Heart right ventricle (tissue), 16 donors: ENCODE measurements around the gene KIF26A. TPM values are rescaled to one million over a fixed set of nuclear protein-coding genes. Genes with fewer than 3 reads are reported as not detected.

ENCODE experiments used
- ATAC-seq, 8 donors: fragments of 200-7000 bp; cut with Tn5 transposase; one replicate each; pipeline ENCODE4 v1.9.1; 2020; ENCODE audit warnings: mild to moderate bottlenecking in 8 of 8, moderate library complexity in 8 of 8, moderate number of reproducible peaks in 1 of 8
- DNase-seq, 2 donors: peaks; one replicate each; pipeline ENCODE4 v3.0.0-alpha.2; 2020
- H3K27ac ChIP-seq, 10 donors: fragments of 200-600 bp; sonication (generic) in 2 of 10; one replicate each; pipeline versions ENCODE4 v1.5.0 to v1.8.0; 2020 to 2022; ENCODE audit warnings: mild to moderate bottlenecking in 3 of 10
- H3K27me3 ChIP-seq, 7 donors: fragments of 200-600 bp; one replicate each; pipeline ENCODE4 v1.8.0; 2021 to 2022; ENCODE audit warnings: mild to moderate bottlenecking in 2 of 7
- H3K36me3 ChIP-seq, 9 donors: fragments of 200-600 bp; sonication (generic) in 1 of 9; one replicate each; pipeline versions ENCODE4 v1.5.0 to v1.8.0; 2020 to 2022; ENCODE audit warnings: mild to moderate bottlenecking in 2 of 9
- H3K4me1 ChIP-seq, 9 donors: fragments of 200-600 bp; sonication (generic) in 1 of 9; one replicate each; pipeline versions ENCODE4 v1.5.0 to v1.8.0; 2020 to 2022; ENCODE audit warnings: mild to moderate bottlenecking in 4 of 9
- H3K4me3 ChIP-seq, 10 donors: fragments of 200-600 bp; sonication (generic) in 2 of 10; one replicate each; pipeline versions ENCODE4 v1.5.0 to v1.8.0; 2020 to 2022; ENCODE audit warnings: mild to moderate bottlenecking in 7 of 10, moderate library complexity in 2 of 10
- H3K9me3 ChIP-seq, 11 donors: fragments of 200-600 bp in 10 of 11; sonication (generic) in 2 of 11; one replicate each; pipeline versions ENCODE4 v1.5.0 to v1.8.0; 2013 to 2022; ENCODE audit warnings: mild to moderate bottlenecking in 2 of 11, control low read depth in 1 of 11, moderate library complexity in 1 of 11
- WGBS, 2 donors: extraction: QIAGEN DNeasy Blood & Tissue Kit; methylation state at CpG; one replicate each; pipeline ENCODE4 v1.1.7; 2013; ENCODE audit warnings: inconsistent platforms in 1 of 2; 5-methylcytosine and 5-hydroxymethylcytosine counted together
- intact Hi-C, 10 donors: fragments of 100-400 bp; cut with DNase I; formaldehyde crosslinking; loops; one replicate each; pipeline versions ENCODE4 v1.11.1 to v1.14.2; 2022
- polyA plus RNA-seq, 2 donors: library from polyadenylated mRNA; stranded (reverse); fragments of 200-250 nt; gene quantifications; one replicate each; pipeline ENCODE4 v1.2.3, GENCODE V29; 2013
- total RNA-seq, 10 donors: library from RNA; stranded (reverse); fragmentation: NEBNext Ultra II Directional in 3 of 10; extraction: Animal tissue kit (Norgen Biotek cat#: 25700) in 3 of 10; gene quantifications; one replicate each; pipeline versions ENCODE4 v1.2.1 to v1.2.4, GENCODE V29; 2021 to 2023
- TF ChIP-seq, protein P1 (sequence below), 9 donors: fragments of 200-600 bp; sonication (generic) in 2 of 9; IDR thresholded peaks; one replicate each; pipeline versions ENCODE4 v1.5.0 to v1.8.0; 2021 to 2022; ENCODE audit warnings: antibody characterized with exemption in 9 of 9, mild to moderate bottlenecking in 5 of 9, moderate library complexity in 1 of 9
- donor health status: Arrhythmogenic right ventricular cardiomyopathy.
- donor health status: ischemic (EF 13 %, LVEDD 7.1; RV severe dilation, severe dysfunction).
- donor health status: healthy with polysubstance abuse.
- donor health status: DM: no; HTN: yes; CAD: no.
- donor health status: DM: no; HTN: no; CAD: no.
- donor health status: ischemic (EF 25% LVEDD 6.9; RV normal size, moderate dysfunction).
- donor health status: ischemic (EF 25% LVEDD 5.7; RV mildly dilated, moderate dysfunction).
- donor health status: healthy.
- donor health status: DM: yes; HTN: yes; CAD: no.
- donor health status: Ischemic cardiomyopathy.
- donor health status: ischemic (EF 35%, LVEDD 5.7; RV mildly dilated, moderate dysfunction).
- donor health status: nonischemic (EF 11% LVEDD 7.7; RV severe dilation, severe dysfunction).
- donor health status: DM: yes; HTN: yes; CAD: no.
- donor health status: PGD.
- donor health status: ischemic (EF 29% LVEDD 5.4; RV normal size, mild dysfunction).
- donor health status: nonischemic (EF 23%, LVEDD 6.1; RV moderate dilation, normal function).

KIF26A gene
- total and polyA plus RNA-seq, 12 donors, result 4.1 to 12.2 (median 6.6) TPM

DNA sequence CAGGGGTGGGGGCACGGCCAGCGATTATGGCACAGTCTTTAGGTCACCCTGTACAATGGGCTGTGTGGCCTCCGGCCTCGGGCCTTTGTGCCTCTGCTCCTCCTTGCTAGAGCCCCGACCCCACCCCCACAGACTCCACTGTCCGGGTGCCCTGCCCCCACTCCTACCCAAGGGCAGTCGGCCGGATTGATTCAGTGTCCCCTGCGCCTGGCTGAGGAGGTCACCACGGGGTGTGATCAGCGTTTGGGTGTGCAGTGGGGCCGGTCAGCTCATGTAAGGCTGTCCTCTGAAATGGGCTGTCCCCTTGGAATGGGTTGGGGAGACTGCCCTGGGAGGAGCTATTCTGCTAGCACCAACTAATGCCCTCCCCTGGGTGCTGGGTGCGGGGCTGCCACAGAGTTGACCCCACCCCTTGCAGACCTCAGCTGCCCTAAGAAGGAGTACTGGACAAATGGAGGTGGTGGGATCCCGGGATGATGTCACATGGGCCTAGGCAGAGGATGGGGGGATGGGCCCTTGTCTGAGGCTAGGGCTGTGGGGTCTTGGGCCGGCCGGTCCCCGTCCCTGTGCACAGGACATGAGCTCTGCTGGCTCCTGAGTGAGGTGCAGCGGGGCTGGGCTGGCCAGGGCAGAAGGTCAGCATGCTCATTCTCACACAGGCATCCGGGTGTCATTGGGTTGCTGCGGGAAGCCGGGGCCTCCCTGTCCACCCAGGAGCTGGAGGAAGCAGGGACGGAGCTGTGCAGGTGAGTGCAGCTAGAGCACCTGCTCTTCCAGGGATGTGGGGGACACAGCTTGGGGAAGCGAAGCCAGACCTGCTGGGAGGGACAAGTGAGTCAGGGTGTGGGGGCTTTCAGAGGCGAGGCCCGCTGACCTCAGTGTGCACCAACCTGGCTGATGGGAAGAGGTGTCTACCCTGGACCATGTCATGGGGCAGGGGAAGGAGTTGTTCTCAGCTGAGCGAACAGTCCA is 29.5 kb upstream of the KIF26A start:
- no peak overlapping the region for H3K4me3 ChIP-seq
- no peaks in the 10 kb centered on the region for H3K36me3 ChIP-seq
- no peak overlapping the region for H3K27ac ChIP-seq
- ATAC-seq (no peak), DNase-seq (no peak)
- peaks cover 0 to 28% (median 11%) of the 10 kb centered on the region in 7 donors for H3K27me3 ChIP-seq
- WGBS, 2 donors, result 64 to 76% methylated on average over 26 of the region's 26 CpGs
- intact Hi-C loops, result no loop called here
- no peaks in the 10 kb centered on the region for H3K9me3 ChIP-seq
- TF ChIP-seq, protein P1, sequence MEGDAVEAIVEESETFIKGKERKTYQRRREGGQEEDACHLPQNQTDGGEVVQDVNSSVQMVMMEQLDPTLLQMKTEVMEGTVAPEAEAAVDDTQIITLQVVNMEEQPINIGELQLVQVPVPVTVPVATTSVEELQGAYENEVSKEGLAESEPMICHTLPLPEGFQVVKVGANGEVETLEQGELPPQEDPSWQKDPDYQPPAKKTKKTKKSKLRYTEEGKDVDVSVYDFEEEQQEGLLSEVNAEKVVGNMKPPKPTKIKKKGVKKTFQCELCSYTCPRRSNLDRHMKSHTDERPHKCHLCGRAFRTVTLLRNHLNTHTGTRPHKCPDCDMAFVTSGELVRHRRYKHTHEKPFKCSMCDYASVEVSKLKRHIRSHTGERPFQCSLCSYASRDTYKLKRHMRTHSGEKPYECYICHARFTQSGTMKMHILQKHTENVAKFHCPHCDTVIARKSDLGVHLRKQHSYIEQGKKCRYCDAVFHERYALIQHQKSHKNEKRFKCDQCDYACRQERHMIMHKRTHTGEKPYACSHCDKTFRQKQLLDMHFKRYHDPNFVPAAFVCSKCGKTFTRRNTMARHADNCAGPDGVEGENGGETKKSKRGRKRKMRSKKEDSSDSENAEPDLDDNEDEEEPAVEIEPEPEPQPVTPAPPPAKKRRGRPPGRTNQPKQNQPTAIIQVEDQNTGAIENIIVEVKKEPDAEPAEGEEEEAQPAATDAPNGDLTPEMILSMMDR (IDR thresholded peaks at IDR 0.05), result no peak
- no peaks in the 10 kb centered on the region for H3K4me1 ChIP-seq

DNA sequence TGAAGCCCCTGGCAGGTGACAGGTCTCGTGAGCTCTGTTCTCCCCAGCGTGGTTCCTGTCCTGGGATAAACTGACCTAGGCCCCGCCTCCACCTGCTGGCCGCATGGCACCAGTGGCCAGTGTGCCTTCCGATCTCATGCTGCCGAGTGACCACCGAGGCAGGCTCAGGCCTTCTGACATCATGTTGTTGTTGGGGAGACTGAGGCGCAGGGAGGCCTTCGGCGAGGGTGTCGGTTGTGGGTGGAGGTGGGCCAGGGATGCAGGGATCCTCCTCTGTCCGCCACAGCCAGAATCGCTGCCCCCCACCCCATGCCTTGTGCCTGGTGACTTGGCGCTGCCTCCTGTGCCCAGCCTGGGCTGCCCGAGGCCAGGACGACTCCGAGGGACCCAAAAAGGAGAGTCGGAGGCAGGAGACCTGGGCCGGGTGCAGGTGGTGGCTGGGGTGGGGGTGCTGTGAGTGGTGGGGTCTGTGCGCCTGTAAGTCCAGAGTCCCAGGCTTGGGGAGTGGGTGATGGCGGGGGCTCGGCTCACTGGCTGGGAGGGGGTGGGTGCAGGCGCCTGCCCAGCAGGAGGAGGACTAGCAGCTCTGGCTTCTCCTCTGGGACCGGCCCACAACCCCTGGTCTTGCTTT is 28.5 kb upstream of the KIF26A start:
- Histone ChIP-seq H3K27ac (no peak overlapping the region), H3K36me3 (no peaks in the 10 kb centered on the region), H3K9me3 (no peaks in the 10 kb centered on the region), H3K27me3 (peaks cover 0 to 28% (median 9%) of the 10 kb centered on the region in 7 donors), H3K4me1 (no peaks in the 10 kb centered on the region), H3K4me3 (no peak overlapping the region)
- DNase-seq (peak in 1 of 2 donors; percentile 8), ATAC-seq (no peak)
- TF ChIP-seq, protein P1 (IDR thresholded peaks at IDR 0.05), result no peak
- 91% methylated on average over 24 of the region's 24 CpGs for WGBS, 2 donors
- intact Hi-C loops, result no loop called here

DNA sequence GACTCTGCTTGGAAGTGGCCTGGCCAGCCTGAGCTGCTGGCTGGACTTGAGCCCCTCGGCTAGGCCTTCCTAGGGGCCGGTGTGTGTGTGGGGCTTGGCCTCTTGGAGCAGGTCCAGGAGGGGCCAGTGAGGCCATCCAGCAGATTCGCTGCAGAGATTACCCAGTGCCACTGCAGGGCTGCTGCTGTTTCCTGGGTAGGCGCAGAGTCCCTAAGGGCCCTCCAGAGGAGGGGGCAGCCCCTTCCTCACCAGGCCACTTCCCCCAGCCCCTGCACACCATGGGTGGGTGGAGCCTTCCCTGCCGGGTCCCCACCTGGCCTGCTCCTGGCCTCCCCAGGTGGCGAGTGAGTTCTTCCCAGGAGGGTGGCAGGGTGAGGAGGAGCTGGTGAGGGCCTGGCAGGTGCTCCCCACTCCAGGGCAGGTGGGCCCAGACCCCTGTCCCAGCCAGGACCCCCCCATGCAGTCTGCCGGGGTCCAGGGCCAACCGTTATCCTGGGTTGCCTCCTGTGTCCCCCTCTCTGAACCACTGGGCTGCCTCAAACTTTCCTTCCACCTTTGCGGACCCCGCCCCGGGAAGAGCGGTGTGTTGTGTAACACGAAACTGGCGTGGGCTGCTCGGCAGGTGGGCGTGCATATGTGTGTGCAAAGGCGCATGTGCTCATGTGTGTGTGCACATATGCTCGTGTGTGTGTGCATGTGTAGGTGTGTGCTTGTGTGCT is 27.7 kb upstream of the KIF26A start:
- no peak for DNase-seq
- H3K4me3 ChIP-seq, result no peak overlapping the region
- ATAC-seq, result no peak
- no peaks in the 10 kb centered on the region for H3K9me3 ChIP-seq
- peaks cover 0 to 28% (median 13%) of the 10 kb centered on the region in 7 donors for H3K27me3 ChIP-seq
- no peaks in the 10 kb centered on the region for H3K4me1 ChIP-seq
- H3K36me3 ChIP-seq, result no peaks in the 10 kb centered on the region
- 74% methylated on average over 17 to 18 of the region's 18 CpGs for WGBS, 2 donors
- H3K27ac ChIP-seq, result no peak overlapping the region
- intact Hi-C loops, result no loop called here
- TF ChIP-seq, protein P1 (IDR thresholded peaks at IDR 0.05), result no peak
